Measurements from ENCODE around the gene TOX2. TPM values are rescaled to one million over a fixed set of nuclear protein-coding genes. Genes with fewer than 3 reads are reported as not detected.
A peak's percentile ranks its signal among the peaks of the same experiment; 100 is the strongest.

Gene TOX2
- total RNA-seq, 1 donor from 2014 or later = 0.94 TPM

DNA sequence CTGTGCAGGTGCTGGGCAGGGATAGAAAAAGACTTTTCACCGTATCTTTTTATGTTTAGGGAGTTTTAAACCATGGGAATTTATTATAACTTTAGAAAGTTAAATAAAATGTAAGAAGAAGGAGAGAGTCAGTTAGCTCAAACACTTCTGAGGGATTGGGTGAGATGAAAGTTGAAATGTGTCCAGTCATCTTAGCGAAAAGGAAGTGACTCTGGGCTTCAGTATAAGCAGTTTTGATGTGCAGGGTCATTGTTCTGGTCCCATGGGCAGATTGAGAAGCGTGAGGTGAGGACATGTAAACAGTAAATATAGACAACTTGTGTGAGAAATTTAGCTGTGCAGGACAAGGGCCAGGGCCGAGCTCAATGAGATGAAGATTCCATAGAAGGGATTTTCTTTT is 66.9 kb downstream of the TOX2 start:
- no peak overlapping the region for H3K4me3 Mint-ChIP-seq
- H3K4me1 Mint-ChIP-seq = no peaks in the 10 kb centered on the region
- TF ChIP-seq, protein P1, sequence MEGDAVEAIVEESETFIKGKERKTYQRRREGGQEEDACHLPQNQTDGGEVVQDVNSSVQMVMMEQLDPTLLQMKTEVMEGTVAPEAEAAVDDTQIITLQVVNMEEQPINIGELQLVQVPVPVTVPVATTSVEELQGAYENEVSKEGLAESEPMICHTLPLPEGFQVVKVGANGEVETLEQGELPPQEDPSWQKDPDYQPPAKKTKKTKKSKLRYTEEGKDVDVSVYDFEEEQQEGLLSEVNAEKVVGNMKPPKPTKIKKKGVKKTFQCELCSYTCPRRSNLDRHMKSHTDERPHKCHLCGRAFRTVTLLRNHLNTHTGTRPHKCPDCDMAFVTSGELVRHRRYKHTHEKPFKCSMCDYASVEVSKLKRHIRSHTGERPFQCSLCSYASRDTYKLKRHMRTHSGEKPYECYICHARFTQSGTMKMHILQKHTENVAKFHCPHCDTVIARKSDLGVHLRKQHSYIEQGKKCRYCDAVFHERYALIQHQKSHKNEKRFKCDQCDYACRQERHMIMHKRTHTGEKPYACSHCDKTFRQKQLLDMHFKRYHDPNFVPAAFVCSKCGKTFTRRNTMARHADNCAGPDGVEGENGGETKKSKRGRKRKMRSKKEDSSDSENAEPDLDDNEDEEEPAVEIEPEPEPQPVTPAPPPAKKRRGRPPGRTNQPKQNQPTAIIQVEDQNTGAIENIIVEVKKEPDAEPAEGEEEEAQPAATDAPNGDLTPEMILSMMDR (IDR thresholded peaks at IDR 0.05; ENCODE audit: unreplicated experiment) = no peak
- no peak overlapping the region for H3K27ac Mint-ChIP-seq
- DNase-seq (ENCODE audit: low spot score in 2 of 2, unreplicated experiment in 2 of 2) = no peak
- H3K27me3 Mint-ChIP-seq (ENCODE audit: low read depth) = peaks cover 23% of the 10 kb centered on the region
- no peaks in the 10 kb centered on the region for H3K36me3 Mint-ChIP-seq
- H3K9me3 Mint-ChIP-seq = no peaks in the 10 kb centered on the region

DNA sequence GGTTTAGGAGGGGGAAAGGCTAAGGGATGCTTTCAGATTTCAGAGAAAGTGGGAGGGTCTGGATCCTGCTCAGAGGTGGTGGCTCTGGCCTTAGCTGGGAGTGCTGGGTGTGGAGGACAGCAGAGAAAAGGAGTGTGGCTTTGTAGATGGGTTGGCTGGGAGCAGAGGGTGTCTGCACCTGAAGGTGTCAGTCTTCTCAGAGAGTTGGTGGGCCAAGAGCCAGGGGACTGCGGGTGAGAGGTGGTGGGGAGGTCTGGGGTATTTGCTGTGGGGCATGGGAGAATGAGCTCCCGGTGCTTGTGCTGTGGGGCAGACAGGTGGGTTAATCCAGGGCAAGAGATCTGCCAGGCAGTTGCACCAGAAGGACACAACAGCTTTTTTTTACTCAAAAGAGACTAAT is 67.4 kb downstream of the TOX2 start:
- Mint-ChIP-seq H3K9me3 (no peaks in the 10 kb centered on the region), H3K27ac (no peak overlapping the region), H3K36me3 (no peaks in the 10 kb centered on the region), H3K4me3 (no peak overlapping the region), H3K4me1 (no peaks in the 10 kb centered on the region), H3K27me3 (ENCODE audit: low read depth) (peaks cover 23% of the 10 kb centered on the region)
- DNase-seq (ENCODE audit: low spot score in 2 of 2, unreplicated experiment in 2 of 2) = no peak
- TF ChIP-seq, protein P1 (IDR thresholded peaks at IDR 0.05; ENCODE audit: unreplicated experiment) = no peak

DNA sequence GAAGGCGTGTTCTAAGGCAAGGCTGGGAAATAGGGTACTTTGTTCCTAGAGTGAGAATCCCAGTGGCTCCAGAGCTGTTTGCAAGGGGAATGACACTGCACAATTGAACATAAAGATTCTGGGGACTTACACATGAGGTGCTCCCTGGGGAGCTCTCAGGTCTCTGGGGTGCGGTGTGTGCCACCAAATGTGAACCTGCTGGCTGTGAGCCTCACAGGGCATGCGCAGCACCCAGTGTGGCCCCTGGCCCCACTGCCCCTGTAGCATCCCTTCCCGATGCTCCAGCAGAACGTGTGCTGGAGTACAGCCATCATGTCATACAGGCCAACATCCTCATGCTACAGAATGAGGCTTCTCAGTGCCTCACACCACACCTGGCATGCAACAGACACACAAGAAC is 68.2 kb downstream of the TOX2 start:
- DNase-seq (ENCODE audit: low spot score in 2 of 2, unreplicated experiment in 2 of 2) = no peak
- peaks cover 23% of the 10 kb centered on the region for H3K27me3 Mint-ChIP-seq (ENCODE audit: low read depth)

DNA sequence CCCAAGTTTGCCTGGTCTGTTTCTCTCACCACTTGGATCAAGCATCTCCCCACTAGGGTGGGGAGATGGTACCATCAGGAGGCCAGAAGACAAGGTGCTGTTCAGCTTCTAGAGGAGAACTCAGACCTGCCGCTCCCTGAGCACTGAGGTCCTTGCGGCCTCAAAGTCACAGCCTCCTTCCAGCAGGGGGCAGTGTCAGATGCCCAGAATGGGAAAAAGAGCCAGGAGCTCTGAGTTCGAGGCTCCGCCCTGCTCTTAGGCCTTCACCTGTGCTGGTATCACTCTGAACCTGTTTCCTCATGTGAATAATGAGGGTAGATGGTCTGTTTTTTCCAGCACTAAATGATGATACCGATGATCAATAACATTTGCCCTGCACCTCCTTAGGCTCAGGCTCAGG is 68.7 kb downstream of the TOX2 start:
- no peaks in the 10 kb centered on the region for H3K9me3 Mint-ChIP-seq
- DNase-seq (ENCODE audit: low spot score in 2 of 2, unreplicated experiment in 2 of 2) = no peak
- TF ChIP-seq, protein P1 (IDR thresholded peaks at IDR 0.05; ENCODE audit: unreplicated experiment) = peak; percentile 33
- no peaks in the 10 kb centered on the region for H3K36me3 Mint-ChIP-seq
- H3K4me3 Mint-ChIP-seq = no peak overlapping the region
- no peaks in the 10 kb centered on the region for H3K4me1 Mint-ChIP-seq
- H3K27ac Mint-ChIP-seq = no peak overlapping the region
- H3K27me3 Mint-ChIP-seq (ENCODE audit: low read depth) = peaks cover 23% of the 10 kb centered on the region

More for the DNA sequence above, 68.2 kb downstream of the TOX2 start:
- no peaks in the 10 kb centered on the region for H3K9me3 Mint-ChIP-seq
- H3K27ac Mint-ChIP-seq = no peak overlapping the region
- TF ChIP-seq, protein P1 (IDR thresholded peaks at IDR 0.05; ENCODE audit: unreplicated experiment) = no peak
- H3K4me1 Mint-ChIP-seq = no peaks in the 10 kb centered on the region
- no peaks in the 10 kb centered on the region for H3K36me3 Mint-ChIP-seq
- no peak overlapping the region for H3K4me3 Mint-ChIP-seq

DNA sequence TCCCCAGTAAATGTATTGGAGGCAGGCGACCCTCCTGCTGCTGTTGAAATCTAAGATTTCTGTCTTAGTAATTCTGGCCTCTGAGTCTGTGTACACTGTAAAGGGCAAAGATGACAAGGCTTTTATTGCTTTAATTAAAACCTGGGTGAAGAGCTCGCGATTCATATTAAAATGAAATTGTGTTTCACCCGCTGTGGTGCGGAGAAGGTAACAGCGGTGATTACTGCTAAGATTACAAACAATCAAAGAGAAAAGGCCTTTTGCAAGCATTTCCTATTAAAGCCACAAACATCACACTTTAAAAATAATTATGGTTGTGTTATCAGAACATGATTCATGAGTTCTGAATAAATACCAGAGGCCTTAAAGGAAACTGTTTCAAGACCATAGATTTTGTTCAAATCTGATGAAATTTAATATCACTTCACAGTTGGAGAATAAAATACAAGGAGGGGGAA is 69.3 kb downstream of the TOX2 start:
- Mint-ChIP-seq H3K4me1 (no peaks in the 10 kb centered on the region), H3K27me3 (ENCODE audit: low read depth) (peaks cover 20% of the 10 kb centered on the region), H3K4me3 (no peak overlapping the region), H3K36me3 (no peaks in the 10 kb centered on the region), H3K9me3 (no peaks in the 10 kb centered on the region), H3K27ac (no peak overlapping the region)
- TF ChIP-seq, protein P1 (IDR thresholded peaks at IDR 0.05; ENCODE audit: unreplicated experiment) = no peak
- no peak for DNase-seq (ENCODE audit: low spot score in 2 of 2, unreplicated experiment in 2 of 2)

DNA sequence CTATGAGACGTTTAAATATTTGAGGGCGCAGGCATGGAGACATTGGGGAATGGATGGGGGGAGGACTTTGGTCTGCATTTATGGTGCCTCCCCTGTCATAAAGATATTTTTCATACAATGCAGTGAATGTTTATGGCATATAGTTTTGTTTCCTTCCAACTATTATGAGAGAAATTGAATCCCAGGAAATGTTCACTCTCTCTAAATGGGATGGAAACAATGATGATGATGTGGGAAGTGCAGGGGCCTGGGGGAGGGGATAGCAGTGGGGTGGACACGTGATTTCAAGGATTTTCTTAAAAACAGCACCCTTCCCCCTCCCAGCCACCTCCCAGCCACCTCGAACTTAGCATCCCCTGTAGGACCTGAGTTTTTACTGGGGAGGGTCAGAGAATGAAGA is 69.9 kb downstream of the TOX2 start:
- Mint-ChIP-seq H3K27me3 (ENCODE audit: low read depth) (peaks cover 15% of the 10 kb centered on the region), H3K36me3 (no peaks in the 10 kb centered on the region)
- DNase-seq (ENCODE audit: low spot score in 2 of 2, unreplicated experiment in 2 of 2) = no peak

More for the DNA sequence above, 69.9 kb downstream of the TOX2 start:
- Mint-ChIP-seq H3K4me1 (no peaks in the 10 kb centered on the region), H3K27ac (no peak overlapping the region), H3K4me3 (no peak overlapping the region), H3K9me3 (no peaks in the 10 kb centered on the region)
- TF ChIP-seq, protein P1 (IDR thresholded peaks at IDR 0.05; ENCODE audit: unreplicated experiment) = no peak
